IPS-18a (cell line): ENCODE results near the gene ZNF592.

Source experiments
- H3K27ac ChIP-seq: one replicate; pipeline ENCODE4 v1.5.1; 2013; ENCODE audit warnings: low read length
- H3K27me3 ChIP-seq: one replicate; pipeline ENCODE4 v1.6.1; 2013; ENCODE audit warnings: mild to moderate bottlenecking, low read length; ENCODE audit not compliant: control insufficient read depth, insufficient read depth
- H3K36me3 ChIP-seq: one replicate; pipeline ENCODE4 v1.6.1; 2013; ENCODE audit warnings: low read depth, low read length; ENCODE audit not compliant: control insufficient read depth
- H3K4me1 ChIP-seq: one replicate; pipeline ENCODE4 v1.6.1; 2013; ENCODE audit warnings: low read depth, low read length; ENCODE audit not compliant: control insufficient read depth
- H3K4me3 ChIP-seq: one replicate; pipeline ENCODE4 v1.5.1; 2013; ENCODE audit warnings: low read length
- H3K9ac ChIP-seq: one replicate; pipeline ENCODE4 v1.6.1; 2013; ENCODE audit warnings: mild to moderate bottlenecking, low read length, moderate library complexity
- H3K9me3 ChIP-seq: one replicate; pipeline ENCODE4 v1.6.1; 2013; ENCODE audit warnings: low read depth, low read length; ENCODE audit not compliant: control insufficient read depth

Gene ZNF592

DNA sequence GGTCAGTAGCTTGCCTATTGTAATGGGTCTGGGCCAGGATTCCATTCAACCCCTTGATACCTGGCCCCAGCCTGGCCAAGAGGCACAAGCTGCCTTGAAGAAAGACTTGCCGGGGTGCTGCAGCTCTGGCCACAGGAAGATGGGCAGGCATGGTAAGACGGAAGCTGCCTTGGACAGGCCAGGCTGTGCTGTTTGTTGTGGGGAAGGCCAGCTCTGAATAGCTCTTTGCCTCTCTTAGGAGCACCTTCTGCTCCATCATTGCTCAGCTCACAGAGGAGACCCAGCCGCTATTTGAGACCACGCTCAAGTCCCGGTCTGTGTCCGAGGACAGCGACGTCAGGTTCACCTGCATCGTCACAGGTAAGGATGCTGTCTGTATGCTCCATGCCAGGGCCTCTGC, 78.9 kb downstream of the ZNF592 start:
- H3K27me3 ChIP-seq: no peaks in the 10 kb centered on the region
- no peak overlapping the region for H3K9ac ChIP-seq
- H3K27ac ChIP-seq: no peak overlapping the region
- H3K9me3 ChIP-seq: no peaks in the 10 kb centered on the region
- no peak overlapping the region for H3K4me3 ChIP-seq
- H3K36me3 ChIP-seq: no peaks in the 10 kb centered on the region
- H3K4me1 ChIP-seq: no peaks in the 10 kb centered on the region

DNA sequence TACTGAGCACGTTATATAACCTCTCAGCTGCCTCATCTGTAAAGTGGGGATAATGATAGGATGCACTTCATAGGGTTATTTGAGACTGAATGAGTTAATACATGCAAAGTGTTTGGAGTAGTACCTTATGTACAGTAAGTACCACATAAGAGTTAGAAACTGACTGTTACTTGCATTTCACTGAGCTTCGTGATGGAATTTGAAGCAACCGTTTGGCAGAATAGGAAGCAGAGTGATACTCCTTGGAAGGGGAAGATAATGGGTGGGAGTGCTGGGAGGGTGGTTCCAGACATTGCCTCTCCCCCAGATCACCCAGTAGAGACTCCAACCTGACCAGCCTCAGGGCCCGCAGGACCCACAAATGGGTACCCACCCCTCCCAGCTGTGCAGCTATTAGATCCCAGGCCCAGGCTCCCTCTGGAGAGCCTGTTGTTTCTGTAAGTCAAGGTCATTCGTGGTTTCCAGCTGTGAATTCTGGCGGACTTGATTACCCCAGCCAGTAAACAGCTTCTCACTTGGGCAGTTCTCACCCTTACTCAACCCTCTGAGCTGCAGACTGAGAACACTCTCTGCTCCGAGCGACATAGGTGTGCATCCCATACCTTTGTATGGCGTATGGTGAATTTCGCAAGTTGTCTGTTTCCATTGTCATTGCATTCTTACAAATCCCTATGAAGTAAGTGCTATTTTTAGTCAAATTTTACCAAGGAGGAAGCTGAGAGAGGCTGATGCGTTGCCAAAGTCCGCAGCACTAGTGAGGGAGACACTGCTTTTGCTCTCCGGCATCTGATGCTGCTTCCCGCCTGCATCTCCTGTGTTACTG, 79.9 kb downstream of the ZNF592 start:
- no peak overlapping the region for H3K9ac ChIP-seq
- no peaks in the 10 kb centered on the region for H3K9me3 ChIP-seq
- H3K36me3 ChIP-seq: no peaks in the 10 kb centered on the region
- no peaks in the 10 kb centered on the region for H3K27me3 ChIP-seq
- no peaks in the 10 kb centered on the region for H3K4me1 ChIP-seq
- H3K4me3 ChIP-seq: no peak overlapping the region
- H3K27ac ChIP-seq: no peak overlapping the region

DNA sequence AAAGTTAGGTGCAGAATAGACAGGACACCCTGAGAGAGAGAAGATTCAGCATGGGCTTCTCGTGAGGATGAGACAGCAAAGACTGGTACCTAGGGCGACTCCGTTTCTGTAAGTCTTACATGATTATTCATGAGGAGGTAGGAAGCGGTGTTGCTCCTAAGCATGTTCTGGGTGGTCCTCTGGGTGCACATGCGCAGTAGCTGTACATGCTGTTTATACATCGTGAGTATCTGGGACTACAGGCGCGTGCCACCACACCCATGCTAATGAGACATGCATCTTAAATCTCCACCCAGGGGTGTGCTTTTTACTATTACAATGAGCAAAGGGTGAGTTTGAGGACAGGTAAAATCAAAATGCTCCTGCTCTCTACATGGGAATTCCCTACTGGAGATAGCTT, 81.0 kb downstream of the ZNF592 start:
- H3K9ac ChIP-seq: no peak overlapping the region
- no peak overlapping the region for H3K4me3 ChIP-seq
- H3K27me3 ChIP-seq: no peaks in the 10 kb centered on the region
- no peaks in the 10 kb centered on the region for H3K4me1 ChIP-seq
- no peaks in the 10 kb centered on the region for H3K9me3 ChIP-seq
- H3K27ac ChIP-seq: no peak overlapping the region
- H3K36me3 ChIP-seq: no peaks in the 10 kb centered on the region

DNA sequence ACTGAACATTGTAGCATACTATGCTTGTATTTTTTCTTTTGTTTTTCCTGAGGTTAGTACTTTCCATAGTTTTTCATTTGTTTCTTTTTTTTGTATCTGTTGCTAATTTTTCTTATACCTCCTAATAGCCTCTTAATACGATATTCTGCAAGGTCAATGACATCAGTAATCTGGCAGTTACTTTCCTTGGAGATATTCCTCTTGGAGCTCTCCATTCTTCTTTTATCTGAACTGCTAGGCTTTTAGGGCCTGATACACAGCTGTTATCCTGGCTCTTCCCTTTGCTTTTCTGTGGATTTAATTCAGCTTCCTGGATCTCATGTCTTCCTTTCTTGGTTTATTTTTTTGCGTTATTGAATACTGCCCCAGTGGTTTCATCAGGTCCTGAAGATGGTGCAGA, 81.6 kb downstream of the ZNF592 start:
- Histone ChIP-seq H3K9me3 (no peaks in the 10 kb centered on the region), H3K27ac (no peak overlapping the region), H3K4me3 (no peak overlapping the region), H3K36me3 (no peaks in the 10 kb centered on the region), H3K27me3 (no peaks in the 10 kb centered on the region), H3K9ac (no peak overlapping the region), H3K4me1 (no peaks in the 10 kb centered on the region)

- H3K36me3 ChIP-seq: no peaks in the 10 kb centered on the region
- H3K9ac ChIP-seq: no peak overlapping the region
Measured at GRCh38 chr15:84831028-84831427, 82.6 kb downstream of the ZNF592 start.

DNA sequence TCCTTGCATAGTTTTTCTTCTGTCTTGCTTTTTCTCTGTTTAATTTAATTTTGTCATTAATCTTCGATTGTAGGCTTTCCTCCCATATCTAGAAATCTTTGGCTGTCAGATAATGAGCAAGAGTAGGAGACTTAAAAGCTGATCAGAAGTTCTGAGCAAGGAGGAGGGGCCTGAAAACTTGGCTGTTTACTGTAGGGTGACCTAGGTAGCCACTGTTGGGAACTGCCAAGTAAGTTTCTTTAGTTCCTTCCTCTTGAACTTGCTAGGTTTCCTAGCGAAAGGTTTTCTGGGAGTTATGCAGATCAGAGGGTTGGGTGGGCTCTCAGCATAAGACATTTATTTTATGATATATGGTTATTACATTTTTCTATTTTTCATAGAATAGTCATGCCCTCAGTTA, 83.2 kb downstream of the ZNF592 start:
- no peak overlapping the region for H3K4me3 ChIP-seq

More at GRCh38 chr15:84831028-84831427, 82.6 kb downstream of the ZNF592 start:
- H3K4me1 ChIP-seq: no peaks in the 10 kb centered on the region
- H3K27me3 ChIP-seq: no peaks in the 10 kb centered on the region
- H3K4me3 ChIP-seq: no peak overlapping the region
- no peak overlapping the region for H3K27ac ChIP-seq
- no peaks in the 10 kb centered on the region for H3K9me3 ChIP-seq

DNA sequence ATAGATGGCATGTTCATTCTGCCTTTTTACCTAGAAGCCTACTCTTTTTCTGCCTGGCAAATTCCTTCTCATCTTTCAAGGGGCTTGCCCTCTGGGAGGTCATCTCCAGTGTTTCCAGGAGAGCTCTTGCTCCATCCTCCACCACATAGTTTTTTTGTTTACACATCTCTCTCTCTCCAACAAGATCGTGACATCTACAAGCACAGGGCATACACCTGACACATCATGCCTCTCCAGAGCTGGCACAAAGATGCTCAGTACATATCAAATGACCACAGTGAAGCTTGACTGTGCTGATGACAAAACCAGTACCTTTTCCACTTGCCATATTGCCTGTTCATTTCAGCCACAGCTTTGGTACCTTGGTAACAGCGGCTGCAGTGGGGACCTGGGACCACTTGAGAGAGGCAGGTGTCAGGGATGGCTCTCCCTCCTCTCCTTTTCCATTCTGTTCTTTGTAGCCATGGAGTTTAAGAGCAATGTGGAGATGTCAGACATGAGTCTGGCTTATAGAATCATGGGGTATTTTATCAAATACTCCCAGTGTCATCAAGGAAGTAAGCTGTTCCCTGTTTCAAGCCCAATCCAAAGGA, 84.2 kb downstream of the ZNF592 start:
- H3K9ac ChIP-seq: no peak overlapping the region
- H3K36me3 ChIP-seq: no peaks in the 10 kb centered on the region
- H3K27me3 ChIP-seq: no peaks in the 10 kb centered on the region
- H3K4me3 ChIP-seq: no peak overlapping the region
- no peak overlapping the region for H3K27ac ChIP-seq
- no peaks in the 10 kb centered on the region for H3K9me3 ChIP-seq
- no peaks in the 10 kb centered on the region for H3K4me1 ChIP-seq

More for the DNA sequence above, 83.2 kb downstream of the ZNF592 start:
- H3K9ac ChIP-seq: no peak overlapping the region
- no peak overlapping the region for H3K27ac ChIP-seq
- H3K36me3 ChIP-seq: no peaks in the 10 kb centered on the region
- H3K9me3 ChIP-seq: no peaks in the 10 kb centered on the region
- H3K27me3 ChIP-seq: no peaks in the 10 kb centered on the region
- H3K4me1 ChIP-seq: no peaks in the 10 kb centered on the region

DNA sequence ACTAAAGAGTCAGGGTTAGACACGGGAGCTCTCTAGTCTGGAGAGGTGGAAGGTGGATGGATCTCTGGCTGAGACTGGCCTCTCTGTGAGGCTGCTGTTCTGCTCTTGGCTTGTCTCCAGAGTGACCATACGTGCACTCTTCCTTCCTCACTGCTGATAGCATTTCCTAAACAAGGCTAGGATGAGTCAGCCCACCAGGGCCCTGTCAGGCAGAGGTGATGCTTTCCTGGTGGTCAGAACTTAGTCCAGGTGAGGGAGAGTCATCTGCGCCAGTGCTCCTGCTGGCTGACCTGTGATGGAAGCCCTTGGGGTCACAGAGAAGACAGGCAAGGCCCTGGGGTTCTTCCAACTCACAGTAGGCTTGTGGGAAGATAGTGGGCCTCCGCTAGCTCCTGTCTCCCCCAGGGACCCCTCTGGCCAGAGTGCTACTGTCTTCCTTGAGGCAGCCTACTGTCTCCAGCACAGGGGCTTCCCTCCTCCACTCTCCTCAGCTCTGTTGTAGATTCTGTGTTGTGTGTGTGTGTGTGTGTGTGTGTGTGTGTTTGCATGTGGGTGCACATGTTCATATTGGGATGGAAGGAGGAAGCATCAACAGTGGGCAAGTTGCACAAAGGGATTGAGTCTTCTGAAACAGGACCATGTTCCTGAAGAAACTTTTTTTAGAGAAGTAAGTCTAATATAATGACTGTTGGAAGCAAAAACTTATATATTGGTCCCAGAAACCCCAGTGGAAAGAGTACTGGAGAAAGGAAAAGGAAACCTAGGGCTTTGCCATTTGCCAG, 85.2 kb downstream of the ZNF592 start:
- Histone ChIP-seq H3K27me3 (no peaks in the 10 kb centered on the region), H3K9me3 (no peaks in the 10 kb centered on the region), H3K27ac (no peak overlapping the region), H3K4me3 (no peak overlapping the region), H3K9ac (no peak overlapping the region), H3K4me1 (no peaks in the 10 kb centered on the region), H3K36me3 (no peaks in the 10 kb centered on the region)

DNA sequence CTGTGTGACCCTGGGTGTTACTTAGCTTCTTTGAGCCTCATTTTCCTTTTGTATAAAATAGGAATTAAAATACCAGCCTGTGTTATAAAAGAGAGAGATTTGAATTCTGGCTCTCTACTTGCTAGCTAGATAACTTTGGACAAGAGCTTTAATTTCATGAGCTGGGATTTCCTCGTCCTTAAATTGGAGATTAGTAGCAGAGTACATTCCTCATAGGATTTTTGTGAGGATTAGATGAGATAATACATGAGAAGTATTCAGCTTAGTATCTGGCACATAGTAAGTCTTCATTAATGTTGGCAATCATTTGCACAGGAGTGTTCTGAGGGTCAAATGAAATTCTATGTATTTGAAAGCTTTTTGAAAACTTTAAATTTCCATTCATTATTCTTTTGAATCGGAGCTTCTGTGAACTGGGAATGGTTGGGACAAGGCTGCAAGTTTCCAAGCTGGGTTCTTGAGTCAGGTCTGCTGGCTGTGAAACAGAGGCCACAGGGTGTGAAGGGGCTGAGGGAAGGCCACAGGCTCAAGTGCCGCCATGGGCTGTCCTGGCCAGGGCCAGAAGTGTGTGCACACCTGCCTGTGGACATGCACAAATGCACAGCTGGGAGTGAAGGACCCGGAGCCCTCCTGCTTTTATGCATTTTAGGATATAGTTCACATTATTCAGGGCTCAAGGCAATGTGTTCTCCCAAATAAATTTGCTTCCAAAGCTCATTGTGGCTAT, 86.0 kb downstream of the ZNF592 start:
- Histone ChIP-seq H3K9ac (no peak overlapping the region), H3K4me1 (no peaks in the 10 kb centered on the region), H3K27ac (no peak overlapping the region), H3K9me3 (no peaks in the 10 kb centered on the region), H3K4me3 (no peak overlapping the region), H3K27me3 (no peaks in the 10 kb centered on the region), H3K36me3 (no peaks in the 10 kb centered on the region)

- no peaks in the 10 kb centered on the region for H3K4me1 ChIP-seq
- H3K4me3 ChIP-seq: no peak overlapping the region
- no peaks in the 10 kb centered on the region for H3K36me3 ChIP-seq
- H3K27ac ChIP-seq: no peak overlapping the region
- H3K9ac ChIP-seq: no peak overlapping the region
- H3K27me3 ChIP-seq: no peaks in the 10 kb centered on the region
- H3K9me3 ChIP-seq: no peaks in the 10 kb centered on the region
Measured at GRCh38 chr15:84834969-84835368, 86.6 kb downstream of the ZNF592 start.

DNA sequence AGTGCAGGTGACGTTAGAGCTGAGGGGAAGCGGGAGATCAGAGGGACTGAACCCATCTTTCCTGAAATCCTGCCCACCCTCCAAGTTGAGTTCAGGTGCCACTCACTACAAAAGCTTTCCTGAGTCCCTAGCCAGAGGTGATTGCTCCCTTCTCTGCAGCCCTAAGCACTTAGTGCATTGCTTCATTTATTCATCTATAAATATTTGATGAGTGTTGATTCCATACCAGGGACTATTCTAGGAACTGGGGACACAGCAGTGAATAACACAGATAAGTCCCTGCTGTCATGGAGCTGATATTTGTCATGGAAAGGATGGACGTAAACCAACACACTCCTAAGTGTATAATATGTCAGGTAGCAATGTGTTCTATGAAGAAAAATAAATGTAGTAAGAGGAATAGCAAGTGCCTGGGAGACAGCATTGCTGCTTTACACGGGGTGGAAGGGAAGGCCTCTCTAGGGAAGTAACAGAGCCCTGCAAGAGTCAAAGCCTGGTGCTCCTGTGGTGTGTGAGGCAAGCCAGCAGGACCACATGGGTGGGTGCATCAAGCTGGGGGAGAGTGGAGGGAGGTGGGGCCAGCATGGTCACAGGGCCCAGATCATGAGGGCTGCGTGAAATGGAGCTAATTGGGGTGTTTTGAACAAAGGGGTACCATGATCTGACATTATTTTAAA, 87.4 kb downstream of the ZNF592 start:
- Histone ChIP-seq H3K9ac (no peak overlapping the region), H3K9me3 (no peaks in the 10 kb centered on the region), H3K36me3 (no peaks in the 10 kb centered on the region), H3K4me3 (no peak overlapping the region), H3K27ac (no peak overlapping the region), H3K27me3 (no peaks in the 10 kb centered on the region), H3K4me1 (no peaks in the 10 kb centered on the region)
